SK-N-SH treated with all-trans-retinoic acid at 6 μM for 48 hours (cell line): Measurements from ENCODE around the gene CALHM4.

Experiments used
- ISL1 ChIP-seq: fragments of 250-450 bp; sonication (Bioruptor Pico); IDR thresholded peaks from 2 replicates; pipeline ENCODE4 v2.1.2; 2022; ENCODE audit warnings: mild to moderate bottlenecking, moderate library complexity
- TF ChIP-seq, protein P1 (sequence below): fragments of 250-450 bp; sonication (Bioruptor Pico); IDR thresholded peaks from 2 replicates; pipeline ENCODE4 v1.5.0; 2020; ENCODE audit warnings: mild to moderate bottlenecking, moderate library complexity
- TF ChIP-seq, protein P2 (sequence below): fragments of 250-450 bp; sonication (Bioruptor Pico); IDR thresholded peaks from 2 replicates; pipeline ENCODE4 v1.5.1; 2020; ENCODE audit warnings: low read depth, mild to moderate bottlenecking, moderate library complexity

DNA sequence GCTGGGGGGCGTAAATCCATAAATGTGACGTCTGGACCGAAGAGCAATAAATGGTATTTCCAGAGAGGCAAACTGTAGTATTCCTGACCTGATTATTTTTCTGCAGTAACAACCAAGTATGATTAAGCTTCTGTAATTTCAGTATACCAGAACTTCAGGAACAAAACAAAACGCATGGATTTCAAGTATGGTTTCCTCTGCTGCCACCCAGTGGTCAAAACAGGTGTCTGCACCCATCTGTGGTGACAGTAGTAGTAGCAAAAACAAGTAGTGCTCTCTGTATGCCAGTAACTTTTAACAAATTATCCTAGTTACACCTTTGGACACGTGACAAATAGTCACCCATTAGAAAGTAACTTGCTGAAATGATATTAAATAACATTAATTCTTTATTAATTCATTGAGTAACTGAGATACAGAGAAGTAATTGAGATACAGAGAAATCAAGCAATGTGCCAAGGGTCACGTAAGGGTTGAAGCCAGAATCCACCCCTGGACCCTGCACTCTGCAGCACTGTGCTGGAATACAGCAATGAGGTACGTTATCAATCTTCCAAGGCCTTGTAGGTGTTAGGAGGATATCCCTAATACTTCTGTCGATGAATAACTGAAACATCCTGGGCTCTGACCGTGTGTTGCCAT is 7.9 kb downstream of the CALHM4 start:
- TF ChIP-seq, protein P1, sequence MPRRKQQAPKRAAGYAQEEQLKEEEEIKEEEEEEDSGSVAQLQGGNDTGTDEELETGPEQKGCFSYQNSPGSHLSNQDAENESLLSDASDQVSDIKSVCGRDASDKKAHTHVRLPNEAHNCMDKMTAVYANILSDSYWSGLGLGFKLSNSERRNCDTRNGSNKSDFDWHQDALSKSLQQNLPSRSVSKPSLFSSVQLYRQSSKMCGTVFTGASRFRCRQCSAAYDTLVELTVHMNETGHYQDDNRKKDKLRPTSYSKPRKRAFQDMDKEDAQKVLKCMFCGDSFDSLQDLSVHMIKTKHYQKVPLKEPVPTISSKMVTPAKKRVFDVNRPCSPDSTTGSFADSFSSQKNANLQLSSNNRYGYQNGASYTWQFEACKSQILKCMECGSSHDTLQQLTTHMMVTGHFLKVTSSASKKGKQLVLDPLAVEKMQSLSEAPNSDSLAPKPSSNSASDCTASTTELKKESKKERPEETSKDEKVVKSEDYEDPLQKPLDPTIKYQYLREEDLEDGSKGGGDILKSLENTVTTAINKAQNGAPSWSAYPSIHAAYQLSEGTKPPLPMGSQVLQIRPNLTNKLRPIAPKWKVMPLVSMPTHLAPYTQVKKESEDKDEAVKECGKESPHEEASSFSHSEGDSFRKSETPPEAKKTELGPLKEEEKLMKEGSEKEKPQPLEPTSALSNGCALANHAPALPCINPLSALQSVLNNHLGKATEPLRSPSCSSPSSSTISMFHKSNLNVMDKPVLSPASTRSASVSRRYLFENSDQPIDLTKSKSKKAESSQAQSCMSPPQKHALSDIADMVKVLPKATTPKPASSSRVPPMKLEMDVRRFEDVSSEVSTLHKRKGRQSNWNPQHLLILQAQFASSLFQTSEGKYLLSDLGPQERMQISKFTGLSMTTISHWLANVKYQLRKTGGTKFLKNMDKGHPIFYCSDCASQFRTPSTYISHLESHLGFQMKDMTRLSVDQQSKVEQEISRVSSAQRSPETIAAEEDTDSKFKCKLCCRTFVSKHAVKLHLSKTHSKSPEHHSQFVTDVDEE (CRISPR knock-in tag): no peak
- TF ChIP-seq ISL1 (CRISPR knock-in tag): no peak
- TF ChIP-seq, protein P2, sequence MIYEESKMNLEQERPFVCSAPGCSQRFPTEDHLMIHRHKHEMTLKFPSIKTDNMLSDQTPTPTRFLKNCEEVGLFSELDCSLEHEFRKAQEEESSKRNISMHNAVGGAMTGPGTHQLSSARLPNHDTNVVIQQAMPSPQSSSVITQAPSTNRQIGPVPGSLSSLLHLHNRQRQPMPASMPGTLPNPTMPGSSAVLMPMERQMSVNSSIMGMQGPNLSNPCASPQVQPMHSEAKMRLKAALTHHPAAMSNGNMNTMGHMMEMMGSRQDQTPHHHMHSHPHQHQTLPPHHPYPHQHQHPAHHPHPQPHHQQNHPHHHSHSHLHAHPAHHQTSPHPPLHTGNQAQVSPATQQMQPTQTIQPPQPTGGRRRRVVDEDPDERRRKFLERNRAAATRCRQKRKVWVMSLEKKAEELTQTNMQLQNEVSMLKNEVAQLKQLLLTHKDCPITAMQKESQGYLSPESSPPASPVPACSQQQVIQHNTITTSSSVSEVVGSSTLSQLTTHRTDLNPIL (CRISPR knock-in tag): no peak
